Lung (tissue), 12 donors: ENCODE measurements around the gene GADD45G. TPM values are rescaled to one million over a fixed set of nuclear protein-coding genes. Genes with fewer than 3 reads are reported as not detected.

ENCODE experiments used
- ATAC-seq: fragments of 200-7000 bp; cut with Tn5 transposase; one replicate; pipeline ENCODE4 v1.9.1; 2020; ENCODE audit warnings: moderate number of reproducible peaks; ENCODE audit not compliant: insufficient read depth, low FRiP score
- DNase-seq, 3 donors: peaks; one replicate each; pipeline ENCODE4 v3.0.0-alpha.2; 2013 to 2017
- H3K27ac ChIP-seq, 2 donors: one replicate each; pipeline ENCODE4 v1.5.1; 2013; ENCODE audit warnings: mild to moderate bottlenecking in 2 of 2, moderate library complexity in 2 of 2, control low read depth in 1 of 2, inconsistent platforms in 1 of 2, low read depth in 1 of 2, low read length in 1 of 2
- H3K27me3 ChIP-seq, 3 donors: one replicate each; pipeline ENCODE4 v1.5.1; 2013; ENCODE audit warnings: low read length in 2 of 3; ENCODE audit not compliant: control insufficient read depth in 3 of 3, insufficient read depth in 3 of 3
- H3K36me3 ChIP-seq, 4 donors: one replicate each; pipeline ENCODE4 v1.5.1; 2013; ENCODE audit warnings: low read length in 4 of 4, mild to moderate bottlenecking in 1 of 4, moderate library complexity in 1 of 4; ENCODE audit not compliant: control insufficient read depth in 4 of 4, insufficient read depth in 4 of 4
- H3K4me1 ChIP-seq, 5 donors: one replicate each; pipeline ENCODE4 v1.5.1; 2013; ENCODE audit warnings: low read length in 5 of 5, mild to moderate bottlenecking in 2 of 5, moderate library complexity in 1 of 5; ENCODE audit not compliant: control insufficient read depth in 5 of 5, insufficient read depth in 5 of 5
- H3K4me3 ChIP-seq: one replicate; pipeline ENCODE4 v1.5.1; 2013; ENCODE audit warnings: mild to moderate bottlenecking, control low read depth, moderate library complexity
- H3K9ac ChIP-seq, 2 donors: one replicate each; pipeline ENCODE4 v1.5.1; 2013; ENCODE audit warnings: low read length in 2 of 2, control low read depth in 1 of 2; ENCODE audit not compliant: insufficient read depth in 1 of 2
- H3K9me3 ChIP-seq, 4 donors: one replicate each; pipeline ENCODE4 v1.5.1; 2013; ENCODE audit warnings: low read length in 3 of 4, mild to moderate bottlenecking in 1 of 4, moderate library complexity in 1 of 4; ENCODE audit not compliant: control insufficient read depth in 4 of 4, insufficient read depth in 3 of 4
- WGBS, 2 donors: extraction: QIAGEN DNeasy Blood & Tissue Kit; methylation state at CpG; one replicate each; pipeline ENCODE4 v1.1.7; 2013; 5-methylcytosine and 5-hydroxymethylcytosine counted together
- polyA plus RNA-seq, 2 donors: library from polyadenylated mRNA; stranded (reverse); fragments of 200-250 nt; gene quantifications; one replicate each; pipeline ENCODE4 v1.2.1, GENCODE V29; 2013
- total RNA-seq, 2 donors: library from RNA; depleted of rRNA in 1 of 2; stranded (reverse); fragments of >200 nt in 1 of 2; gene quantifications; one replicate each; pipeline ENCODE4 v1.2.1, GENCODE V29; 2014 to 2021
- TF ChIP-seq, protein P1 (sequence below): IDR thresholded peaks from 2 replicates; pipeline ENCODE4 v1.5.1; 2012; ENCODE audit warnings: mild to moderate bottlenecking; ENCODE audit errors: control extremely low read depth, extremely low read depth
- donor health status: control.
- donor health status: control.
- donor health status: Bipolar disorder and iron deficiency.
- donor health status: healthy.
- donor health status: DM: yes; HTN: yes; CAD: no.

GADD45G gene
- total and polyA plus RNA-seq, 4 donors, result 9.9 to 70.3 (median 33.5) TPM

DNA sequence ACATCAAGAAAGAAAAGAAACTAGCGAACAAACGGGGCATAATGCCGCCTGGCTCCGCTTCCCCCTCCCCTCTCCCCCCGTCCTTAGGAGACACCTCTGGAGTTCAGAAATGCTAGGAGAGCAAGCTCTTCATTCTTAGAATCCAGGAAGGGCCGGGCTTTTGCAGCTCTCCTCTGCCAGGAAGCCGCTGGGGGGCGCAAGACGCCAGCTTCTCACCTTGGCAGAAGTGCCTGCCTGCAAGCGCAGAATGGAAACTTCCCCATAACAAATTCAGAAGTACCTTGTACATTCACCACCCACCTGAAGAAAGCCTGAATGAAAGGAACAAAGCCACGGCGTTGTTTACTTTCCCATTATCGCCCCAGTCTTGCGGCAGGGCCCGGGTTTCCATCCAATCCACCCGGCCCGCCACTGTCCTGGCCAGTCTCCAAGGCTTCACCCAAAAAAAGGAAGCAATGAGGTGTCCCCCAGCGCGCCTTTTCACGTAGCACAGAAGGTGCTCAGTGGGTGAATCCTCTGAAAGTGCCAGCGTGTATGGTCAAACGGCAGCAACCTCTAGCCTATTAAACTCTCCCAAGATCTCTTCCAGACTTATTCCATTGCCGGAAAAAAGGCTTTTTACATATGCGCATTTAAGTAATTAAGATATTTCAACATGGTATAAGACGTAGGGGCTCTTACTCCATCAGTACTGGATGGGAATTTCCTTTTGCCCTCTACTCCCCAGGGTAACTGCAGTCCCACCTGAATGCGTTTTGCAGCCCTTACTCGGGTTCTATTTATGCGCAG is 1.6 kb upstream of the GADD45G start:
- no peaks in the 10 kb centered on the region for H3K36me3 ChIP-seq
- DNase-seq (peak; percentile 90 to 93 (median 91)), ATAC-seq (peak; percentile 32)
- no peaks in the 10 kb centered on the region for H3K9me3 ChIP-seq
- TF ChIP-seq, protein P1, sequence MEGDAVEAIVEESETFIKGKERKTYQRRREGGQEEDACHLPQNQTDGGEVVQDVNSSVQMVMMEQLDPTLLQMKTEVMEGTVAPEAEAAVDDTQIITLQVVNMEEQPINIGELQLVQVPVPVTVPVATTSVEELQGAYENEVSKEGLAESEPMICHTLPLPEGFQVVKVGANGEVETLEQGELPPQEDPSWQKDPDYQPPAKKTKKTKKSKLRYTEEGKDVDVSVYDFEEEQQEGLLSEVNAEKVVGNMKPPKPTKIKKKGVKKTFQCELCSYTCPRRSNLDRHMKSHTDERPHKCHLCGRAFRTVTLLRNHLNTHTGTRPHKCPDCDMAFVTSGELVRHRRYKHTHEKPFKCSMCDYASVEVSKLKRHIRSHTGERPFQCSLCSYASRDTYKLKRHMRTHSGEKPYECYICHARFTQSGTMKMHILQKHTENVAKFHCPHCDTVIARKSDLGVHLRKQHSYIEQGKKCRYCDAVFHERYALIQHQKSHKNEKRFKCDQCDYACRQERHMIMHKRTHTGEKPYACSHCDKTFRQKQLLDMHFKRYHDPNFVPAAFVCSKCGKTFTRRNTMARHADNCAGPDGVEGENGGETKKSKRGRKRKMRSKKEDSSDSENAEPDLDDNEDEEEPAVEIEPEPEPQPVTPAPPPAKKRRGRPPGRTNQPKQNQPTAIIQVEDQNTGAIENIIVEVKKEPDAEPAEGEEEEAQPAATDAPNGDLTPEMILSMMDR, result peak; percentile 89
- H3K27ac ChIP-seq, result peak overlapping the region in 1 of 2 donors; percentile 40
- H3K27me3 ChIP-seq, result no peaks in the 10 kb centered on the region
- no peak overlapping the region for H3K4me3 ChIP-seq
- H3K4me1 ChIP-seq, result peaks cover 0 to 42% (median 5%) of the 10 kb centered on the region in 5 donors
- 1% methylated on average over 28 of the region's 28 CpGs for WGBS, 2 donors
- no peak overlapping the region for H3K9ac ChIP-seq

DNA sequence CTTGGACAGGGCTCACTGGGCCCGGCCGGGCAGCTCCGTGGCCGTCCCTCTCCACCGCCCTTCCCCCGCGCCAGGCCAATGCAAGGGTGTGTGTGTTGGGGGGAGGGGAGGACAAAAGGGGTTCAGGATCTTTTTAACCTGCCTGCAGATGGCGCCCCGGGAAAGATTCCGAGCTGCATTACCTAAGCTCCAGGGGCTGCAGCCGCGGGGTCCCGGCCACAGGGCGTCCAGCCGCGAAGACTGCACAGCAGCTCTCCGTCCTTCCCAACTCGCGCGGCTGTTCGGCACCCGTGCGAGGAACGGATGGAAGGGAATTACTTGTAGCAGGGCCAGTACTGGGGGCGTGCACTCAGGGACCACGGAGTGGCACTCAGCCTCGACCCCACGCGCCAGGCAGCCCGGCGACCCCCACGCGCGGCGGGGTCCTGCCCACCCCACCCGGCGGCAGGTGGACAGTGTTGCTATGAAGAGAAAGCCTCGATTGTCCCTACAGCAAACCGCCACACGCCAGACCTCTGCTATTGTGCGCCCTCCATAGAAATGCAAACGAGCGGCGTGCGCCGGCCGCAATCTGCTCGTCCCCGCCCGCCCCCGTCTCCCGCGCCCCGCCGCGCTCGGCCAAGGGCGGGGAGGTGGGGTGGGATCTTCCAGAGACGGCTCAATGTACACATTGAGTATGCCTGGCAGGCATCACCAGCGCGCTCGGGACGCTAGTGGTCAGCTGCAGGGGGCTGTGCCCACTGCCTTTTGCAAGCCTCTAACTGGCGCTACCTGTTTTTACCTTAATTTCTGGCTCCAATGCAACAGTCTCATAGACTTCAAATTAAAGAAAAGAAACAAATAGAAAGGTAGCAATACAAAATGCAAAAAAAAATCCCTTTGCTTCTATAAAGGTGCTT is 796 bp upstream of the GADD45G start:
- peak; percentile 3 for ATAC-seq
- Histone ChIP-seq H3K4me1 (peaks cover 0 to 42% (median 5%) of the 10 kb centered on the region in 5 donors), H3K27ac (peak overlapping the region; percentile 75 to 92), H3K36me3 (no peaks in the 10 kb centered on the region), H3K4me3 (no peak overlapping the region), H3K27me3 (no peaks in the 10 kb centered on the region), H3K9ac (no peak overlapping the region), H3K9me3 (no peaks in the 10 kb centered on the region)
- TF ChIP-seq, protein P1, result no peak
- peak; percentile 81 to 87 (median 86) for DNase-seq
- 0 to 1% methylated on average over 63 to 64 of the region's 64 CpGs for WGBS, 2 donors

DNA sequence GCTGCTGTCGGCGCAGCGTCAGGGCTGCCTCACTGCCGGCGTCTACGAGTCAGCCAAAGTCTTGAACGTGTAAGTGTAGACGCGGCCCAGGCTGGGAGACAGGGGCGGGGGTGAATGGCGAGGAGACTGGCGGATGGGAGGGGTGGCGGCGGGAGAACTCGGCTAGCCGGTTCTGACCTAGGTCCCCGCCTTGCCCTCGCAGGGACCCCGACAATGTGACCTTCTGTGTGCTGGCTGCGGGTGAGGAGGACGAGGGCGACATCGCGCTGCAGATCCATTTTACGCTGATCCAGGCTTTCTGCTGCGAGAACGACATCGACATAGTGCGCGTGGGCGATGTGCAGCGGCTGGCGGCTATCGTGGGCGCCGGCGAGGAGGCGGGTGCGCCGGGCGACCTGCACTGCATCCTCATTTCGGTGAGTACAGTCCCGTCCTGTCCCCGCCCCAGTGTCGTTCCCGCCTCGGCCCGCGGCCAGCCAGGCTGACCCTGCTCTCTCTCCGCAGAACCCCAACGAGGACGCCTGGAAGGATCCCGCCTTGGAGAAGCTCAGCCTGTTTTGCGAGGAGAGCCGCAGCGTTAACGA is 745 bp downstream of the GADD45G start:
- Histone ChIP-seq H3K4me3 (peak overlapping the region; percentile 80), H3K9me3 (no peaks in the 10 kb centered on the region), H3K36me3 (no peaks in the 10 kb centered on the region), H3K27ac (peak overlapping the region; percentile 93 to 94), H3K27me3 (no peaks in the 10 kb centered on the region), H3K4me1 (peaks cover 0 to 42% (median 5%) of the 10 kb centered on the region in 5 donors), H3K9ac (no peak overlapping the region)
- WGBS, 2 donors, result 0 to 1% methylated on average over 52 to 57 of the region's 57 CpGs
- peak; percentile 67 to 68 (median 68) for DNase-seq
- TF ChIP-seq, protein P1, result no peak
- peak; percentile 32 for ATAC-seq
